ENCODE results near the gene RERG.

DNA sequence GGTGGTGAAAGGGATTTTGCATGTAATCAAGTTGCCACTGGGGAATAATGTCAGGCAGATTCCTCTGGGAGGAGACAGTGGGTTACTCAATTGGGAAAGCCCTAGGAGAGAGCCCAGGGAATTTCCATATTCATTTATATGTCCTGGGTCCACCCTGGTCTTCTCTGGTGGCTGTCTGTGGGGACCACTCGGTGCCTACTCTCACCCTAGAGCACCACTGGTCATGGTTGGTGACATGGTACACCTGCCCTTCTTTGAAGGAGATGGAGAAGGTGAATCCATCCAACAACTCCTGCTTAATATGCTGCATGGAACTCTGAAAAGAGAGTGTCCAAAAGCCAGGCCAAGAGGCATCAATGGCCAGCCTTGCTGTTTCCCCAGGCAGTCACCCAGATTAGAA, 12.8 kb upstream of the RERG start:
- TF ChIP-seq, protein P1, sequence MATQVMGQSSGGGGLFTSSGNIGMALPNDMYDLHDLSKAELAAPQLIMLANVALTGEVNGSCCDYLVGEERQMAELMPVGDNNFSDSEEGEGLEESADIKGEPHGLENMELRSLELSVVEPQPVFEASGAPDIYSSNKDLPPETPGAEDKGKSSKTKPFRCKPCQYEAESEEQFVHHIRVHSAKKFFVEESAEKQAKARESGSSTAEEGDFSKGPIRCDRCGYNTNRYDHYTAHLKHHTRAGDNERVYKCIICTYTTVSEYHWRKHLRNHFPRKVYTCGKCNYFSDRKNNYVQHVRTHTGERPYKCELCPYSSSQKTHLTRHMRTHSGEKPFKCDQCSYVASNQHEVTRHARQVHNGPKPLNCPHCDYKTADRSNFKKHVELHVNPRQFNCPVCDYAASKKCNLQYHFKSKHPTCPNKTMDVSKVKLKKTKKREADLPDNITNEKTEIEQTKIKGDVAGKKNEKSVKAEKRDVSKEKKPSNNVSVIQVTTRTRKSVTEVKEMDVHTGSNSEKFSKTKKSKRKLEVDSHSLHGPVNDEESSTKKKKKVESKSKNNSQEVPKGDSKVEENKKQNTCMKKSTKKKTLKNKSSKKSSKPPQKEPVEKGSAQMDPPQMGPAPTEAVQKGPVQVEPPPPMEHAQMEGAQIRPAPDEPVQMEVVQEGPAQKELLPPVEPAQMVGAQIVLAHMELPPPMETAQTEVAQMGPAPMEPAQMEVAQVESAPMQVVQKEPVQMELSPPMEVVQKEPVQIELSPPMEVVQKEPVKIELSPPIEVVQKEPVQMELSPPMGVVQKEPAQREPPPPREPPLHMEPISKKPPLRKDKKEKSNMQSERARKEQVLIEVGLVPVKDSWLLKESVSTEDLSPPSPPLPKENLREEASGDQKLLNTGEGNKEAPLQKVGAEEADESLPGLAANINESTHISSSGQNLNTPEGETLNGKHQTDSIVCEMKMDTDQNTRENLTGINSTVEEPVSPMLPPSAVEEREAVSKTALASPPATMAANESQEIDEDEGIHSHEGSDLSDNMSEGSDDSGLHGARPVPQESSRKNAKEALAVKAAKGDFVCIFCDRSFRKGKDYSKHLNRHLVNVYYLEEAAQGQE (IDR thresholded peaks at IDR 0.05; ENCODE audit: low read depth), result no peak
- TF ChIP-seq NFIC (IDR thresholded peaks at IDR 0.05), result no peak
